MCF 10A (cell line): ENCODE data around the gene UTS2B. TPM values are rescaled to one million over a fixed set of nuclear protein-coding genes. Genes with fewer than 3 reads are reported as not detected.

Experiments
- BruUV-seq: library from RNA; stranded (reverse); fragments of 400-500 nt; replicated peaks from 2 replicates; lab custom pipeline; 2021; lab: Mats Ljungman, UMichigan
- CTCF ChIA-PET: fragments of 300-600 bp; sonication (Branson Sonifier 250); formaldehyde crosslinking; extraction: SDS; loops from one replicate; lab custom pipeline; 2021; ENCODE audit warnings: antibody characterized with exemption, inconsistent platforms; lab: Yijun Ruan, JAX
- POLR2A ChIA-PET: fragments of 300-600, 350-650 bp; sonication (Branson Sonifier 250); formaldehyde crosslinking; extraction: SDS; loops from one replicate; lab custom pipeline; 2020; ENCODE audit warnings: antibody characterized with exemption, inconsistent platforms; lab: Yijun Ruan, JAX
- DNase-seq: peaks from one replicate; pipeline ENCODE4 v3.0.0-alpha.2; 2018; ENCODE audit not compliant: unreplicated experiment
- H3K27ac Mint-ChIP-seq: one replicate; pipeline ENCODE4 v1.8.0; 2022; ENCODE audit warnings: mild to moderate bottlenecking, low read depth, mixed read lengths; ENCODE audit not compliant: unreplicated experiment
- H3K27me3 Mint-ChIP-seq: one replicate; pipeline ENCODE4 v1.8.0; 2022; ENCODE audit warnings: mixed read lengths; ENCODE audit not compliant: insufficient read depth, unreplicated experiment
- H3K36me3 Mint-ChIP-seq: one replicate; pipeline ENCODE4 v1.8.0; 2022; ENCODE audit warnings: mild to moderate bottlenecking, moderate library complexity, mixed read lengths; ENCODE audit not compliant: insufficient read depth, unreplicated experiment
- H3K4me1 Mint-ChIP-seq: one replicate; pipeline ENCODE4 v1.8.0; 2022; ENCODE audit warnings: mixed read lengths; ENCODE audit not compliant: insufficient read depth, unreplicated experiment
- H3K4me3 Mint-ChIP-seq: one replicate; pipeline ENCODE4 v1.8.0; 2022; ENCODE audit warnings: mild to moderate bottlenecking, moderate library complexity, mixed read lengths; ENCODE audit not compliant: unreplicated experiment
- H3K9me3 Mint-ChIP-seq: one replicate; pipeline ENCODE4 v1.8.0; 2022; ENCODE audit warnings: mixed read lengths; ENCODE audit not compliant: unreplicated experiment
- CTCF ChIP-seq: fragments of 200-600 bp; IDR thresholded peaks from one replicate; pipeline ENCODE4 v1.8.0; 2022; ENCODE audit warnings: antibody characterized with exemption, mild to moderate bottlenecking; ENCODE audit not compliant: unreplicated experiment
- intact Hi-C: fragments of 100-400 bp; cut with micrococcal nuclease; formaldehyde crosslinking; loops from 2 replicates; pipeline ENCODE4 v1.14.1; 2022
- total RNA-seq: library from RNA; stranded (reverse); gene quantifications from 2 replicates; pipeline ENCODE4 v1.2.3, GENCODE V29; 2022

Gene UTS2B
- total RNA-seq, 1 experiment from 2014 or later, result 0.26 TPM

GRCh38 chr3:191342411-191342810 lies 12.1 kb upstream of the UTS2B start:
- Mint-ChIP-seq H3K4me1 (peaks cover 35% of the 10 kb centered on the region), H3K27ac (peak overlapping the region; percentile 7), H3K9me3 (no peaks in the 10 kb centered on the region), H3K4me3 (no peak overlapping the region), H3K36me3 (no peaks in the 10 kb centered on the region), H3K27me3 (no peaks in the 10 kb centered on the region)
- BruUV-seq, result no TSS peak
- no peak for TF ChIP-seq CTCF
- POLR2A ChIA-PET, result interaction anchor here (1.7 to 6.4 kb wide), 2 partner anchors 12 to 14 kb away, joined by 4 to 40 read pairs; partner anchors contain the start of genes CCDC50 and UTS2B
- intact Hi-C loops, result no loop called here
- no peak for DNase-seq
- CTCF ChIA-PET, result no interaction called here

GRCh38 chr3:191342006-191342405 lies 11.7 kb upstream of the UTS2B start:
- Mint-ChIP-seq H3K36me3 (no peaks in the 10 kb centered on the region), H3K27me3 (no peaks in the 10 kb centered on the region), H3K9me3 (no peaks in the 10 kb centered on the region), H3K27ac (peak overlapping the region; percentile 7), H3K4me1 (peaks cover 31% of the 10 kb centered on the region), H3K4me3 (no peak overlapping the region)
- no TSS peak for BruUV-seq
- CTCF ChIA-PET, result interaction anchor here (0.8 kb wide), 1 partner anchor 14 kb away, joined by 3 read pairs; no protein-coding TSS in a partner anchor
- intact Hi-C loops, result no loop called here
- POLR2A ChIA-PET, result interaction anchor here (1.0 to 6.4 kb wide), 3 partner anchors 9 to 15 kb away, joined by 3 to 40 read pairs (median 4); partner anchors contain the start of genes CCDC50 and UTS2B
- TF ChIP-seq CTCF, result no peak
- DNase-seq, result no peak

- Mint-ChIP-seq H3K27me3 (no peaks in the 10 kb centered on the region), H3K27ac (no peak overlapping the region), H3K36me3 (no peaks in the 10 kb centered on the region), H3K4me3 (no peak overlapping the region), H3K4me1 (peaks cover 31% of the 10 kb centered on the region), H3K9me3 (no peaks in the 10 kb centered on the region)
- no TSS peak for BruUV-seq
- intact Hi-C loops, result no loop called here
- DNase-seq, result no peak
- CTCF ChIA-PET, result interaction anchor here (0.6 kb wide), 1 partner anchor 229 kb away, joined by 3 read pairs; no protein-coding TSS in a partner anchor
- POLR2A ChIA-PET, result interaction anchor here (1.0 to 6.4 kb wide), 3 partner anchors 10 to 14 kb away, joined by 3 to 40 read pairs (median 11); partner anchors contain the start of genes CCDC50 and UTS2B
- no peak for TF ChIP-seq CTCF
These were observed 10.6 kb upstream of the UTS2B start for GRCh38 chr3:191340966-191341365.

GRCh38 chr3:191340351-191340750 lies 10.0 kb upstream of the UTS2B start:
- TF ChIP-seq CTCF, result no peak
- no peak for DNase-seq
- Mint-ChIP-seq H3K36me3 (no peaks in the 10 kb centered on the region), H3K4me1 (peaks cover 31% of the 10 kb centered on the region), H3K27ac (no peak overlapping the region), H3K4me3 (no peak overlapping the region), H3K27me3 (no peaks in the 10 kb centered on the region), H3K9me3 (no peaks in the 10 kb centered on the region)
- CTCF ChIA-PET, result interaction anchor here (0.7 kb wide), 1 partner anchor 8 kb away, joined by 3 read pairs; no protein-coding TSS in a partner anchor
- BruUV-seq, result no TSS peak
- POLR2A ChIA-PET, result interaction anchor here (2.0 to 6.4 kb wide), 2 partner anchors 10 to 15 kb away, joined by 11 to 40 read pairs; partner anchors contain the start of genes CCDC50 and UTS2B
- intact Hi-C loops, result no loop called here
